ENCODE data around the gene ZNF219.

Gene ZNF219

GRCh38 chr14:21101802-21102413 lies 3.5 kb upstream of the ZNF219 start:
- no peak for ATAC-seq

- no peak for ATAC-seq
These were observed 2.5 kb upstream of the ZNF219 start, which contains the start of gene TMEM253 for GRCh38 chr14:21100931-21101330. Gene TMEM253 (plus strand): TSS chr14:21101066. CDS start chr14:21101344, 278 bp downstream.

GRCh38 chr14:21099596-21099985 lies 1.1 kb upstream of the ZNF219 start:
- no peak for ATAC-seq

- no peak for ATAC-seq
These were observed 589 bp upstream of the ZNF219 start for GRCh38 chr14:21098892-21099595.

GRCh38 chr14:21097636-21098075 lies 799 bp downstream of the ZNF219 start:
- ATAC-seq = no peak

GRCh38 chr14:21096978-21097635 lies 1.3 kb downstream of the ZNF219 start:
- no peak for ATAC-seq

- ATAC-seq = no peak
These were observed 2.0 kb downstream of the ZNF219 start for GRCh38 chr14:21096438-21096837.

- ATAC-seq = no peak
These were observed 2.8 kb downstream of the ZNF219 start for GRCh38 chr14:21095430-21096205.

GRCh38 chr14:21093769-21094681 lies 4.4 kb downstream of the ZNF219 start:
- ATAC-seq = no peak

- ATAC-seq = no peak
These were observed 5.4 kb downstream of the ZNF219 start for GRCh38 chr14:21093018-21093417.

- peak; percentile 91 to 95 for ATAC-seq
These were observed 6.0 kb downstream of the ZNF219 start for GRCh38 chr14:21092273-21093011.

GRCh38 chr14:21091821-21092272 lies 6.6 kb downstream of the ZNF219 start:
- ATAC-seq = no peak

- ATAC-seq = no peak
These were observed 7.4 kb downstream of the ZNF219 start for GRCh38 chr14:21090940-21091663.

- no peak for ATAC-seq
These were observed 8.1 kb downstream of the ZNF219 start for GRCh38 chr14:21090194-21090939.

- no peak for ATAC-seq
These were observed 8.6 kb downstream of the ZNF219 start for GRCh38 chr14:21089877-21090193.

- ATAC-seq = no peak
These were observed 9.2 kb downstream of the ZNF219 start for GRCh38 chr14:21089271-21089670.

GRCh38 chr14:21088687-21089086 lies 9.8 kb downstream of the ZNF219 start:
- ATAC-seq = no peak

- peak; percentile 71 to 79 for ATAC-seq
These were observed 11.0 kb downstream of the ZNF219 start for GRCh38 chr14:21087294-21088091.

GRCh38 chr14:21086908-21087293 lies 11.6 kb downstream of the ZNF219 start:
- no peak for ATAC-seq
